SK-N-SH treated with all-trans-retinoic acid at 6 μM for 48 hours (cell line): Measurements from ENCODE around the gene ROBO2.

Experiments used
- ATAC-seq: fragments of 200-7000 bp; cut with Tn5 transposase; 3 replicates; pipeline ENCODE4 v1.9.1; 2020; ENCODE audit warnings: mild to moderate bottlenecking, moderate library complexity
- ARNTL ChIP-seq: fragments of 450-650 bp; formaldehyde crosslinking; IDR thresholded peaks from 2 replicates; pipeline ENCODE4 v1.5.0; 2020; ENCODE audit warnings: low read depth, mild to moderate bottlenecking, moderate library complexity, borderline replicate concordance
- BACH2 ChIP-seq: fragments of 250-450 bp; sonication (Bioruptor Pico); IDR thresholded peaks from 2 replicates; pipeline ENCODE4 v1.9.0; 2021; ENCODE audit warnings: mild to moderate bottlenecking, borderline replicate concordance
- CSDC2 ChIP-seq: fragments of 250-450 bp; sonication (Bioruptor Pico); IDR thresholded peaks from 2 replicates; pipeline ENCODE4 v1.5.0; 2020; ENCODE audit warnings: mild to moderate bottlenecking, moderate library complexity
- ISL1 ChIP-seq: fragments of 250-450 bp; sonication (Bioruptor Pico); IDR thresholded peaks from 2 replicates; pipeline ENCODE4 v2.1.2; 2022; ENCODE audit warnings: mild to moderate bottlenecking, moderate library complexity
- OSR1 ChIP-seq: fragments of 250-450 bp; sonication (Bioruptor Pico); IDR thresholded peaks from 2 replicates; pipeline ENCODE4 v1.8.0; 2022; ENCODE audit warnings: moderate library complexity, mild to moderate bottlenecking, inconsistent platforms
- PPARA ChIP-seq: fragments of 250-450 bp; sonication (Bioruptor Pico); IDR thresholded peaks from 2 replicates; pipeline ENCODE4 v1.5.0; 2020; ENCODE audit warnings: mild to moderate bottlenecking, borderline replicate concordance
- RARB ChIP-seq: fragments of 250-450 bp; sonication (Bioruptor Pico); IDR thresholded peaks from 2 replicates; pipeline ENCODE4 v1.8.0; 2021; ENCODE audit warnings: mild to moderate bottlenecking, moderate library complexity
- SNAI2 ChIP-seq: fragments of 250-450 bp; sonication (Bioruptor Pico); IDR thresholded peaks from 2 replicates; pipeline ENCODE4 v1.5.0; 2020; ENCODE audit warnings: mild to moderate bottlenecking, moderate library complexity
- TCF4 ChIP-seq: fragments of 250-450 bp; sonication (Bioruptor Pico); IDR thresholded peaks from 2 replicates; pipeline ENCODE4 v1.8.0; 2021; ENCODE audit warnings: mild to moderate bottlenecking, moderate library complexity, borderline replicate concordance
- TOX ChIP-seq: fragments of 250-450 bp; sonication (Bioruptor Pico); IDR thresholded peaks from 2 replicates; pipeline ENCODE4 v1.8.0; 2021; ENCODE audit warnings: mild to moderate bottlenecking, moderate library complexity, borderline replicate concordance
- ZC3H10 ChIP-seq: fragments of 250-450 bp; sonication (Bioruptor Pico); IDR thresholded peaks from 2 replicates; pipeline ENCODE4 v1.5.1; 2021; ENCODE audit warnings: mild to moderate bottlenecking, moderate library complexity
- ZFP3 ChIP-seq: fragments of 250-450 bp; sonication (Bioruptor Pico); IDR thresholded peaks from 2 replicates; pipeline ENCODE4 v1.5.0; 2020; ENCODE audit warnings: mild to moderate bottlenecking, moderate library complexity
- ZFP30 ChIP-seq: fragments of 450-650 bp; formaldehyde crosslinking; IDR thresholded peaks from 2 replicates; pipeline ENCODE4 v1.5.0; 2022; ENCODE audit warnings: mild to moderate bottlenecking, moderate library complexity
- ZNF565 ChIP-seq: fragments of 450-650 bp; formaldehyde crosslinking; conservative IDR thresholded peaks from 2 replicates; pipeline ENCODE4 v1.5.0; 2020; ENCODE audit warnings: low read depth, mild to moderate bottlenecking, moderate library complexity
- ZNF70 ChIP-seq: fragments of 450-650 bp; formaldehyde crosslinking; IDR thresholded peaks from 2 replicates; pipeline ENCODE4 v1.5.0; 2020; ENCODE audit warnings: mild to moderate bottlenecking, moderate library complexity
- ZNF8 ChIP-seq: fragments of 450-650 bp; formaldehyde crosslinking; IDR thresholded peaks from 2 replicates; pipeline ENCODE4 v1.5.0; 2020; ENCODE audit warnings: mild to moderate bottlenecking, moderate library complexity
- TF ChIP-seq, protein P1 (sequence below): fragments of 250-450 bp; sonication (Bioruptor Pico); IDR thresholded peaks from 2 replicates; pipeline ENCODE4 v1.5.1; 2020; ENCODE audit warnings: low read depth, mild to moderate bottlenecking, moderate library complexity
- TF ChIP-seq, protein P2 (sequence below): fragments of 250-450 bp; sonication (Bioruptor Pico); IDR thresholded peaks from 2 replicates; pipeline ENCODE4 v1.8.0; 2020; ENCODE audit warnings: mild to moderate bottlenecking, moderate library complexity, borderline replicate concordance
- TF ChIP-seq, protein P3 (sequence below): fragments of 250-450 bp; sonication (Bioruptor Pico); IDR thresholded peaks from 2 replicates; pipeline ENCODE4 v1.5.0; 2020; ENCODE audit warnings: mild to moderate bottlenecking, moderate library complexity

The ROBO2 gene

DNA sequence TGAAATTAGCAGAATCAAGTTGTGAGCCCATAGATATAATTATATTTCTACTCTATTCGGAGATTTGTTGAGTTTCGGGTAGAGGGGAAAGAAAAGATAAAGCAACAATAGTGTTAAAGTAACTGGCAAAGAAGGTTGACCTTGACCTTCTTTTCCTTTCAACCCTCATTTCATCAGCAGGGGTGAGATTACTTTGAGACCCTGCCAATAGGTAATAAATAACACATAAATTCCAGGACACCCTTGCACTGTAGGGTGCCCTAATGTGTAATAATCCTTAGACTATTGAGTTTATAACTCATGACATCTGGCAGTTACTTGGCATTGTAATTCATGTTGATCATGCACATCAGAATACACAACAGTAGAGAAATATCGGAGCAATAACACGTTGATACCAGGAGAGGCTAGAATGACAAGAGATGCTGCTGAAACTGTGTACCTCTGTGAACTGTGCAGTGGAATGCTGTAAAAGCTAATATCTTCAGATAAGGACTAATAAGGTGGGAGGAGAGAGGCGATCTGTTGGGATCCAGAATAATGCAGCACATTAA, 426.7 kb downstream of the ROBO2 start:
- ATAC-seq: no peak
- TF ChIP-seq ZNF565 (CRISPR knock-in tag) (no peak), ZFP3 (CRISPR knock-in tag) (no peak), ISL1 (CRISPR knock-in tag) (no peak), TCF4 (CRISPR knock-in tag) (no peak), ZNF8 (CRISPR knock-in tag) (no peak), ZNF70 (CRISPR knock-in tag) (no peak), ARNTL (CRISPR knock-in tag) (no peak), BACH2 (no peak), TOX (CRISPR knock-in tag) (no peak), OSR1 (CRISPR knock-in tag) (no peak)
- TF ChIP-seq, protein P1, sequence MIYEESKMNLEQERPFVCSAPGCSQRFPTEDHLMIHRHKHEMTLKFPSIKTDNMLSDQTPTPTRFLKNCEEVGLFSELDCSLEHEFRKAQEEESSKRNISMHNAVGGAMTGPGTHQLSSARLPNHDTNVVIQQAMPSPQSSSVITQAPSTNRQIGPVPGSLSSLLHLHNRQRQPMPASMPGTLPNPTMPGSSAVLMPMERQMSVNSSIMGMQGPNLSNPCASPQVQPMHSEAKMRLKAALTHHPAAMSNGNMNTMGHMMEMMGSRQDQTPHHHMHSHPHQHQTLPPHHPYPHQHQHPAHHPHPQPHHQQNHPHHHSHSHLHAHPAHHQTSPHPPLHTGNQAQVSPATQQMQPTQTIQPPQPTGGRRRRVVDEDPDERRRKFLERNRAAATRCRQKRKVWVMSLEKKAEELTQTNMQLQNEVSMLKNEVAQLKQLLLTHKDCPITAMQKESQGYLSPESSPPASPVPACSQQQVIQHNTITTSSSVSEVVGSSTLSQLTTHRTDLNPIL (CRISPR knock-in tag): no peak
- TF ChIP-seq, all 23 proteins: peak for 0

DNA sequence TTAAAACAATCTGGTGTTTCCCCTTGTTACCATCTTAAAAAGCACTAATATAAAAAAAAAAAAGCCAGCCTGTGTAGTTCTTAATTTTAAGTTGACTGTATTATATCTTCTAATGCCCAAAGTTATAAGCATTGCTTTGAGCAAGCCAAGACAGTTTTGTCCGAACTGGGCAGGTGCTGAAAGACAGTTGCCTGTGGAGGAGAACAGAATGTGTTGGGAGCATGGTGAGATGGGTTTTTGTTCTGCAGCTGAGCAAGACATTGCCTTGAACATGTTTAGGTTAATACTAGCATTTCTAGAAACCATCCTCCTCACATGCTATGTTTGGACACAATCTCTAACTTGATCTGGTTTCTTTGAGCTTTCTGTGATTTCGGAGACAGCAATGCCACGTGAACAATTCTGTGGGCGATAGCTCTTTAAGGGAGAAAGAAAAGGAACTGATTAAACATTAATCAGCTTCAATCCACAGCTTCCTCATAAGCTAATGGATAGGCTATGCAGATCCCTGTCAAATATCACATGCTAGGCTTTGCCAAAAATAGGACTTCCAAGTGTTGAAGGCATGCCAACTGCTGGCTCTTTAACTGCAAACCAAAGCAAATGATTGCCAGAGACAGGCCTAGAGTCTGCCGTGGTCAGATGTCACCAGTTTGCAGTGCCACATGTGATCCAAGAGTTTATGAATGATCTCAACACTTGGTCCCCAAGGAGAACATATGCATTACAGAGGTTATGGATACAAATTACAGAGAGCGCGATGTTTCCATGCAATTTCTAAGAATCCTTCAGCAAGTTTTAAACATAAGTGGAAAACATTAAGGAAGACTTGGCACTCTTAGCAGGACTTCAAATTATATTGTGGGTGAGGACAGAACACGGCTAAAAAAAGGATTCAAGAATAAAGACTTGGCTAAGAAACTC, 428.1 kb downstream of the ROBO2 start:
- ATAC-seq: no peak
- TF ChIP-seq CSDC2 (no peak), ISL1 (CRISPR knock-in tag) (no peak), TOX (CRISPR knock-in tag) (no peak), ZFP30 (no peak), SNAI2 (CRISPR knock-in tag) (no peak), ZNF70 (CRISPR knock-in tag) (no peak), ZNF8 (CRISPR knock-in tag) (no peak)
- TF ChIP-seq, protein P1 (CRISPR knock-in tag): no peak
- TF ChIP-seq, protein P2, sequence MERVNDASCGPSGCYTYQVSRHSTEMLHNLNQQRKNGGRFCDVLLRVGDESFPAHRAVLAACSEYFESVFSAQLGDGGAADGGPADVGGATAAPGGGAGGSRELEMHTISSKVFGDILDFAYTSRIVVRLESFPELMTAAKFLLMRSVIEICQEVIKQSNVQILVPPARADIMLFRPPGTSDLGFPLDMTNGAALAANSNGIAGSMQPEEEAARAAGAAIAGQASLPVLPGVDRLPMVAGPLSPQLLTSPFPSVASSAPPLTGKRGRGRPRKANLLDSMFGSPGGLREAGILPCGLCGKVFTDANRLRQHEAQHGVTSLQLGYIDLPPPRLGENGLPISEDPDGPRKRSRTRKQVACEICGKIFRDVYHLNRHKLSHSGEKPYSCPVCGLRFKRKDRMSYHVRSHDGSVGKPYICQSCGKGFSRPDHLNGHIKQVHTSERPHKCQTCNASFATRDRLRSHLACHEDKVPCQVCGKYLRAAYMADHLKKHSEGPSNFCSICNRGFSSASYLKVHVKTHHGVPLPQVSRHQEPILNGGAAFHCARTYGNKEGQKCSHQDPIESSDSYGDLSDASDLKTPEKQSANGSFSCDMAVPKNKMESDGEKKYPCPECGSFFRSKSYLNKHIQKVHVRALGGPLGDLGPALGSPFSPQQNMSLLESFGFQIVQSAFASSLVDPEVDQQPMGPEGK (CRISPR knock-in tag): no peak

DNA sequence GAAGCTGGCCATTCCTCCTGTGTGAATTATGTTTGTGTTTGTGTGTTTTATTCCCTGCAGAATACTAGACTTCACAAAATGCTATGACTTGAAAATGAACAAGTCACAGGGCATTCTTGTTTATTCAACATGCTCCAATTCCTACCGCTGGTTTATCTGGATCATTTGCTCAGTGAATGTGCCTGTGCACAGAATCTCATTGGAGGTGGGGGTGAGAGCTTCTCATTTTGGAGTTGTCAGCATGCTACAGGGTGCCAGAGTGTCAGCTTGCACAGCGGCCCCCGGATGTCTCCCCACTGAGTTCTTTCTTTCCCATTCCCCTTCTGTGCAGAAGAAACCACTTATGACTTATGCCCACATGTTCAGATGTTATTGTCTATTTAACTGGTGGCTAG, 428.7 kb downstream of the ROBO2 start:
- ATAC-seq: no peak
- TF ChIP-seq ZNF565 (CRISPR knock-in tag) (no peak), RARB (CRISPR knock-in tag) (no peak), BACH2 (no peak), TOX (CRISPR knock-in tag) (no peak), ZFP3 (CRISPR knock-in tag) (no peak), ZFP30 (no peak), CSDC2 (no peak), ARNTL (CRISPR knock-in tag) (no peak), ZC3H10 (CRISPR knock-in tag) (no peak), SNAI2 (CRISPR knock-in tag) (no peak), ZNF8 (CRISPR knock-in tag) (no peak), PPARA (CRISPR knock-in tag) (no peak)
- TF ChIP-seq, protein P2 (CRISPR knock-in tag): no peak
- TF ChIP-seq, protein P1 (CRISPR knock-in tag): no peak
- TF ChIP-seq, protein P3, sequence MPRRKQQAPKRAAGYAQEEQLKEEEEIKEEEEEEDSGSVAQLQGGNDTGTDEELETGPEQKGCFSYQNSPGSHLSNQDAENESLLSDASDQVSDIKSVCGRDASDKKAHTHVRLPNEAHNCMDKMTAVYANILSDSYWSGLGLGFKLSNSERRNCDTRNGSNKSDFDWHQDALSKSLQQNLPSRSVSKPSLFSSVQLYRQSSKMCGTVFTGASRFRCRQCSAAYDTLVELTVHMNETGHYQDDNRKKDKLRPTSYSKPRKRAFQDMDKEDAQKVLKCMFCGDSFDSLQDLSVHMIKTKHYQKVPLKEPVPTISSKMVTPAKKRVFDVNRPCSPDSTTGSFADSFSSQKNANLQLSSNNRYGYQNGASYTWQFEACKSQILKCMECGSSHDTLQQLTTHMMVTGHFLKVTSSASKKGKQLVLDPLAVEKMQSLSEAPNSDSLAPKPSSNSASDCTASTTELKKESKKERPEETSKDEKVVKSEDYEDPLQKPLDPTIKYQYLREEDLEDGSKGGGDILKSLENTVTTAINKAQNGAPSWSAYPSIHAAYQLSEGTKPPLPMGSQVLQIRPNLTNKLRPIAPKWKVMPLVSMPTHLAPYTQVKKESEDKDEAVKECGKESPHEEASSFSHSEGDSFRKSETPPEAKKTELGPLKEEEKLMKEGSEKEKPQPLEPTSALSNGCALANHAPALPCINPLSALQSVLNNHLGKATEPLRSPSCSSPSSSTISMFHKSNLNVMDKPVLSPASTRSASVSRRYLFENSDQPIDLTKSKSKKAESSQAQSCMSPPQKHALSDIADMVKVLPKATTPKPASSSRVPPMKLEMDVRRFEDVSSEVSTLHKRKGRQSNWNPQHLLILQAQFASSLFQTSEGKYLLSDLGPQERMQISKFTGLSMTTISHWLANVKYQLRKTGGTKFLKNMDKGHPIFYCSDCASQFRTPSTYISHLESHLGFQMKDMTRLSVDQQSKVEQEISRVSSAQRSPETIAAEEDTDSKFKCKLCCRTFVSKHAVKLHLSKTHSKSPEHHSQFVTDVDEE: no peak
